ENCODE results near the gene SYT17.

Gene SYT17

DNA sequence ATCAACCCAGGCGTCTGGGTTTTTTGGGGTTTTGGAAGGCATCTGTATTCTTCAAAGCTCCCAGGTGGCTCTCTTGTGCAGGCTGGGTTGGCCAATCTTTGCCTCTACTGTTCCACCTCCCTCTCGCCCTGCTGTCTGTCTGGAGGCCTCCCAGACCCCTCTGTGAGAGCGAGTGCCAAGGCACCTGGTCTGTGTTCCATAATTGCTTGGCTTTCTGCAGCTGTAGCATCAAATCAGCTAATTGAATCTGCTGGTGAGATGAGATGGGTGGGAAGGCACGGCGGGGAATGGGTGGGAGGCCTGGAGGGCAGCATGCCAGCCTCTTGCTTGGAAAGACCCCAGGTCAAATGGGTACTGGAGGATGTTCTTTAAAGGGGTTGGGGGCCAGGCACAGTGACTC lies 64.9 kb downstream of the SYT17 start:
- TF ChIP-seq, protein P1, sequence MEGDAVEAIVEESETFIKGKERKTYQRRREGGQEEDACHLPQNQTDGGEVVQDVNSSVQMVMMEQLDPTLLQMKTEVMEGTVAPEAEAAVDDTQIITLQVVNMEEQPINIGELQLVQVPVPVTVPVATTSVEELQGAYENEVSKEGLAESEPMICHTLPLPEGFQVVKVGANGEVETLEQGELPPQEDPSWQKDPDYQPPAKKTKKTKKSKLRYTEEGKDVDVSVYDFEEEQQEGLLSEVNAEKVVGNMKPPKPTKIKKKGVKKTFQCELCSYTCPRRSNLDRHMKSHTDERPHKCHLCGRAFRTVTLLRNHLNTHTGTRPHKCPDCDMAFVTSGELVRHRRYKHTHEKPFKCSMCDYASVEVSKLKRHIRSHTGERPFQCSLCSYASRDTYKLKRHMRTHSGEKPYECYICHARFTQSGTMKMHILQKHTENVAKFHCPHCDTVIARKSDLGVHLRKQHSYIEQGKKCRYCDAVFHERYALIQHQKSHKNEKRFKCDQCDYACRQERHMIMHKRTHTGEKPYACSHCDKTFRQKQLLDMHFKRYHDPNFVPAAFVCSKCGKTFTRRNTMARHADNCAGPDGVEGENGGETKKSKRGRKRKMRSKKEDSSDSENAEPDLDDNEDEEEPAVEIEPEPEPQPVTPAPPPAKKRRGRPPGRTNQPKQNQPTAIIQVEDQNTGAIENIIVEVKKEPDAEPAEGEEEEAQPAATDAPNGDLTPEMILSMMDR (IDR thresholded peaks at IDR 0.05; ENCODE audit: insufficient read depth, low read depth, low read length, missing control alignments), result no peak
- DNase-seq (ENCODE audit: low read depth), result no peak
- no peak overlapping the region for H3K4me3 ChIP-seq (ENCODE audit: low read length)

GRCh38 chr16:19235478-19235877 lies 67.4 kb downstream of the SYT17 start:
- TF ChIP-seq, protein P1 (IDR thresholded peaks at IDR 0.05; ENCODE audit: insufficient read depth, low read depth, low read length, missing control alignments), result no peak
- DNase-seq (ENCODE audit: low read depth), result no peak
- H3K4me3 ChIP-seq (ENCODE audit: low read length), result no peak overlapping the region

GRCh38 chr16:19235886-19236285 lies 67.8 kb downstream of the SYT17 start:
- TF ChIP-seq, protein P1 (IDR thresholded peaks at IDR 0.05; ENCODE audit: insufficient read depth, low read depth, low read length, missing control alignments), result no peak
- no peak for DNase-seq (ENCODE audit: low read depth)
- no peak overlapping the region for H3K4me3 ChIP-seq (ENCODE audit: low read length)

- TF ChIP-seq, protein P1 (IDR thresholded peaks at IDR 0.05; ENCODE audit: insufficient read depth, low read depth, low read length, missing control alignments), result no peak
- no peak for DNase-seq (ENCODE audit: low read depth)
- no peak overlapping the region for H3K4me3 ChIP-seq (ENCODE audit: low read length)
Measured at GRCh38 chr16:19236561-19237209, 68.6 kb downstream of the SYT17 start.

- TF ChIP-seq, protein P1 (IDR thresholded peaks at IDR 0.05; ENCODE audit: insufficient read depth, low read depth, low read length, missing control alignments), result no peak
- no peak for DNase-seq (ENCODE audit: low read depth)
- H3K4me3 ChIP-seq (ENCODE audit: low read length), result no peak overlapping the region
Measured at GRCh38 chr16:19238406-19238805, 70.4 kb downstream of the SYT17 start.

DNA sequence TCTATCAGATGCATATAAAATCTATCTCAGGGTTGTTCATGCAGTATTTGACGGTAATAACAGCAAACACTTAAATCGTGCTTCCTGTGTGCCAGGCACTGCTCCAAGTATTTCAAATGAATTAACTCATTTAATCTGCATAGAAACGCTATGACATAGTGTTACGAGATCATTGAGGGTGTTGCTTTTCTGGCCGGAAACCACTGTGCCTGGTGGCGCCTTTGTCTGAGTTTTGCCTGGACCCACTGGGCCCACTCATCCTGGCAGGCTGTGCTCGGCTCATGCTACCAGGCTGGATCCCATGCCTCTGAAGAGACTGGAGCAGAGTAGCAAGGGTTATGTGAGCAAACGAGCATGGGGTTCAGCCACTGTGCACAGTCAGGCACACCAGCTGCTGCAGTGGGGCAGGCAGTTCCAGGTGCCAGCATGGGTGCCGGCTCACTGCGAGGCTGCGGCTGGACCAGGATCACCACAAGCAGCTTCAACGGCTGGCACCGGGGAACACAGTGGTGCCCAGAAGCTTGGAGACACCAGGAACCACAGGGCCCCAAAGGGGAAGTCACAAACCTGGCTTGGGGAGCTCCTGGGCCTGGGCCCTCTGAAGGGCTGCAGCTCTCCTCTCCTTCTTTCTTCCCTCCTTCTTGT lies 71.6 kb downstream of the SYT17 start:
- DNase-seq (ENCODE audit: low read depth), result no peak

More for the DNA sequence above, 71.6 kb downstream of the SYT17 start:
- TF ChIP-seq, protein P1 (IDR thresholded peaks at IDR 0.05; ENCODE audit: insufficient read depth, low read depth, low read length, missing control alignments), result no peak
- H3K4me3 ChIP-seq (ENCODE audit: low read length), result no peak overlapping the region

Data from epithelial cell of esophagus (primary cell).